SJCRH30 (cell line): ENCODE data around the gene SP110. TPM values are rescaled to one million over a fixed set of nuclear protein-coding genes. Genes with fewer than 3 reads are reported as not detected.
"Not testable (repeated sequence)": the region's sequence is repeated elsewhere in the genome, so short reads cannot be mapped to it uniquely, and the experiment has no call there.

ENCODE experiments used
- DNase-seq, 2 experiments: peaks; one replicate each; pipeline ENCODE4 v3.0.0-alpha.2; 2015 to 2020
- H3K27ac ChIP-seq: fragments of 250-450 bp; sonication (Bioruptor Pico); 2 replicates; pipeline ENCODE4 v1.5.1; 2020; ENCODE audit warnings: mild to moderate bottlenecking, moderate library complexity
- H3K27me3 ChIP-seq: fragments of 250-450 bp; sonication (Bioruptor Pico); 2 replicates; pipeline ENCODE4 v1.5.1; 2020; ENCODE audit warnings: mild to moderate bottlenecking, moderate library complexity
- H3K36me3 ChIP-seq: fragments of 250-450 bp; sonication (Bioruptor Pico); 2 replicates; pipeline ENCODE4 v1.5.1; 2020; ENCODE audit warnings: mild to moderate bottlenecking, moderate library complexity
- H3K4me1 ChIP-seq: fragments of 250-450 bp; sonication (Bioruptor Pico); 2 replicates; pipeline ENCODE4 v1.5.1; 2020; ENCODE audit warnings: mild to moderate bottlenecking, moderate library complexity
- H3K4me3 ChIP-seq: fragments of 250-450 bp; sonication (Bioruptor Pico); 2 replicates; pipeline ENCODE4 v1.5.1; 2020; ENCODE audit warnings: mild to moderate bottlenecking, moderate library complexity
- H3K9me3 ChIP-seq: fragments of 250-450 bp; sonication (Bioruptor Pico); replicated peaks from 2 replicates; pipeline ENCODE4 v1.5.1; 2020; ENCODE audit warnings: mild to moderate bottlenecking, moderate library complexity
- total RNA-seq: library from RNA; depleted of rRNA; stranded (reverse); fragments of >200 nt; shearing (Covaris generic); gene quantifications from 2 replicates; pipeline ENCODE4 v1.2.3, GENCODE V29; 2014; rRNA removed

The SP110 gene
- 2.8 and 3.0 TPM in 2 replicates for total RNA-seq

DNA sequence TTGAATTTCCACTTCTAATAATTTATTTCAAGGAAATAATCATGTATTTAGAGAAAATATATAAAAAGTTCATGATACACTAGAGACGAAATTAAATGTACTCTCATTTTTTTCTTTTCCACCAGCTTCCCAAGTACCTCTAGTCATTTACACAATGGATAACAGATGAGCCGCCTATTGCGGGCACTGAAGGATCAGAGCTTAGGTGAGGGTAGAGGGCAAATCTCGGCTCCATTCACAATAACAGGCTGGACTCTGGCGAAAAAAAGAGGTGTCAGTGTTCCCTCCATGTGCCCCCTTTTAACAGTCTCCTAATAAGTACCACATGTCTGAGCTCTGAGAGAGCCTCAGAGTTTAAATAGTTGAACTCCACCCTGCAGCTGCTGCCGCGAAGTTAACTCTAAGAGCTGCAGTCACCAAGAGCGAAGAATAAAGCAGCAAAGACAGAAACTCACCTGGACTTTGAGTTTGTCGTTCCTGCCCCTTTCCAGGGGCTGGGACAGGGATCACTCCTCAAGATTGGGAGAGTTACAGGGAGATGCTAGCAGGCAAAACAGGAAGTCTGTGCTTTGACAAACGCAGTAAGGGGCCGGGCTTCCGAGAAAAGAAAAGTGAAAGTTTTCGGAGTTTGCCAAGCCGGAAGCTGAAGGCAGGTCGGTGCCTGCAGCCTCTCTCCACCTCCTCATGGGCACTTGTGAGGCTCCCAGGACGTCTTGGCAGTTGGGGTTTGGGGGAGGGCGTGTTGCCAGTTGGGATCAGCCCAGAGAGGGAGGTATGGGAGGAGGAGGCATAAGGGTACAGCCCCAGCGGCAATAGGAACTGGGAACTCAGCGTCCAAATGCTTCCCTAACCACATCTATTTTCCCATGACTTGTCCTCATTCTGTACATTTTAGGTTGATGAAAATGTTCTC lies at the start of gene SP110:
Gene SP110 (minus strand): TSS at position 566 of the 913 bp plus-strand sequence. CDS start 3,057 bp downstream, outside the sequence.
- DNase-seq = peak; percentile 39 to 64
- Histone ChIP-seq H3K36me3 (no peaks in the 10 kb centered on the region), H3K4me1 (no peaks in the 10 kb centered on the region), H3K27ac (no peak within 1 kb of the TSS), H3K27me3 (peaks cover 8% of the 10 kb centered on the region; the same call in 1 of the 2 replicates), H3K9me3 (no peaks in the 10 kb centered on the region), H3K4me3 (peak within 1 kb of the TSS; percentile 61)

- no peaks in the 10 kb centered on the region for H3K36me3 ChIP-seq
- no peak for DNase-seq
- no peak overlapping the region for H3K27ac ChIP-seq
- no peaks in the 10 kb centered on the region for H3K9me3 ChIP-seq
- no peak overlapping the region for H3K4me3 ChIP-seq
- no peaks in the 10 kb centered on the region for H3K4me1 ChIP-seq
- H3K27me3 ChIP-seq = peaks cover 11% of the 10 kb centered on the region
Measured at GRCh38 chr2:230268606-230269243, 48.9 kb upstream of the SP110 start.

GRCh38 chr2:230267556-230267955 lies 47.8 kb upstream of the SP110 start:
- DNase-seq = no peak
- no peaks in the 10 kb centered on the region for H3K9me3 ChIP-seq
- H3K27ac ChIP-seq = no peak overlapping the region
- H3K4me1 ChIP-seq = no peaks in the 10 kb centered on the region
- no peak overlapping the region for H3K4me3 ChIP-seq
- H3K36me3 ChIP-seq = no peaks in the 10 kb centered on the region
- peaks cover 16% of the 10 kb centered on the region for H3K27me3 ChIP-seq

GRCh38 chr2:230267059-230267458 lies 47.3 kb upstream of the SP110 start:
- DNase-seq = no peak
- H3K4me3 ChIP-seq = no peak overlapping the region
- no peaks in the 10 kb centered on the region for H3K9me3 ChIP-seq
- H3K27ac ChIP-seq = no peak overlapping the region
- no peaks in the 10 kb centered on the region for H3K36me3 ChIP-seq
- peaks cover 16% of the 10 kb centered on the region for H3K27me3 ChIP-seq
- no peaks in the 10 kb centered on the region for H3K4me1 ChIP-seq

GRCh38 chr2:230266638-230267037 lies 46.9 kb upstream of the SP110 start:
- Histone ChIP-seq H3K27ac (no peak overlapping the region), H3K4me3 (no peak overlapping the region), H3K9me3 (no peaks in the 10 kb centered on the region), H3K4me1 (no peaks in the 10 kb centered on the region), H3K27me3 (peaks cover 16% of the 10 kb centered on the region), H3K36me3 (no peaks in the 10 kb centered on the region)
- no peak for DNase-seq

DNA sequence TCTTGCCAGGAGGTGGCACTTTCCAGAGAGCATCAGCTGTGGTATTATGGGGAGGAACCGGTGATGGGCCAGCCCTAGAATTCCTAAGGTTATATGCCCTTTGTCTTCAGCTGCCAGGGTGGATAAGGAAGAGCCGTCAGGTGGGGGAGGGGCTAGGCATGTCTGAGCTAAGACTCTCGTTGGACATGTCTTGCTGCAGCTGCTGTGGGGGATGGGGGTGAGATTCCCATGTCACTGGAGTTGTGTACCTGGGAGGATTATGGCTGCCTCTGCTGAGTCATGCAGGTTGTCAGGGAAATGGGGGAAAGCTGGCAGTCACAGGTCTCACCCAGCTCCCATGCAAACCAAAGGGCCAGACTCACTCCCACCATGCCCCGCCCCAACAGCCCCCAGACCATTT lies 45.2 kb upstream of the SP110 start:
- not testable (repeated sequence) for H3K36me3 ChIP-seq, H3K4me3 ChIP-seq, H3K4me1 ChIP-seq, H3K9me3 ChIP-seq, H3K27ac ChIP-seq
- peaks cover 16% of the 10 kb centered on the region for H3K27me3 ChIP-seq
- DNase-seq = peak; percentile 14 to 18

- peaks cover 16% of the 10 kb centered on the region; the same call in 1 of the 2 replicates for H3K27me3 ChIP-seq
- no peaks in the 10 kb centered on the region for H3K36me3 ChIP-seq
- no peak overlapping the region for H3K4me3 ChIP-seq
- no peaks in the 10 kb centered on the region for H3K4me1 ChIP-seq
- H3K27ac ChIP-seq = no peak overlapping the region
- no peaks in the 10 kb centered on the region for H3K9me3 ChIP-seq
- DNase-seq = no peak
Measured at GRCh38 chr2:230262246-230262645, 42.5 kb upstream of the SP110 start.

DNA sequence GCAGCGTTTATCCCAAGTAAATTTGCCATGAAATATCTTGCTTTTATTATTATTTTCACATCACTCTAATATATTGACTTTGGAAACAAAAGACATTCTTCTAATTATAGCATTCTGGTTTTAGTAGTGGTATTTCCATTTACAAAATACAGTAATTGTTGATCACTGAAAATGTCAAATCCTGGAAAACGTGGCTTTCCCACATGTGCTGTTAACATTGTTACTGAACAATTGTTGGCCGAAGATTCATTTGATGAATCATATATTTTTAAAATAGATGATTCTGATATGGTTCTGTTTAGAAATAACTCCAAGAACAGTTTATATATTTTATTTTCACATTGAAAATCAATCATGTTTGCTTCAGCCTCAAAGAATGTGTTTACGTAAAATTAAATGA lies 38.7 kb upstream of the SP110 start:
- Histone ChIP-seq H3K4me3 (no peak overlapping the region), H3K36me3 (no peaks in the 10 kb centered on the region), H3K9me3 (no peaks in the 10 kb centered on the region), H3K27ac (no peak overlapping the region), H3K27me3 (0 out of 2 replicates have a peak, but pooled peaks cover 2% of the 10 kb centered on the region), H3K4me1 (no peaks in the 10 kb centered on the region)
- no peak for DNase-seq

DNA sequence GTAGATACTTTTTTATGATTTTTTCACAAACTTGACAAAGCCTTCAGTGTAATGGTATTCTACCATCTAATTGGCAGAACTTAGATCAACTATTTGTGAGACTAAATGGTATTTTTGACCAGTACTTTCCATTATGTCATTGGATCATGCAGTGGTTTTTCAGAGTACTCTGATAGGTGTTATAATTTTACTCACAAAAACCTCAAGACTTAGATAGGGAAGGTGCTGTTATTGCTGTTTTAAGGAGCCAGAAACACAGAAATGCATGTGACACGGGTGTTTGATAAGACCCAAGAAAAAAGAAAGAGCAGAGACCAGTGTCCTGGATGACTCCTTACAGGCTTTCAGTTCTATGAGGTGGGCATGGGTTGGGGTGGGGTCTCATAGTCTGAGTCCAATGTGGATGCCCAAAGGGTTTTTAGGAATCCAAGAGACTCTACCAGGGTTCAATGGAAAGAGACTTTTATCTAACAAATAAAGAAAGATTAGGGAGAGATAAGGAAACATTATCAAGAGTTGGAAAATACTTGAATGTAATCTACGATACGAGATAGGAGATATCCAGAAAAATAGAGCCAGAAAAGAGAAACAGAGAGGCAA lies 37.0 kb upstream of the SP110 start:
- H3K27me3 ChIP-seq = no peaks in the 10 kb centered on the region
- H3K27ac ChIP-seq = no peak overlapping the region
- no peaks in the 10 kb centered on the region for H3K36me3 ChIP-seq
- H3K4me3 ChIP-seq = no peak overlapping the region
- H3K9me3 ChIP-seq = no peaks in the 10 kb centered on the region
- no peaks in the 10 kb centered on the region for H3K4me1 ChIP-seq
- DNase-seq = no peak

GRCh38 chr2:230254152-230254881 lies 34.5 kb upstream of the SP110 start:
- H3K4me3 ChIP-seq = no peak overlapping the region
- H3K27ac ChIP-seq = no peak overlapping the region
- 0 out of 2 replicates have a peak, but pooled peaks cover 4% of the 10 kb centered on the region for H3K27me3 ChIP-seq
- DNase-seq = no peak
- H3K4me1 ChIP-seq = no peaks in the 10 kb centered on the region
- no peaks in the 10 kb centered on the region for H3K9me3 ChIP-seq
- no peaks in the 10 kb centered on the region for H3K36me3 ChIP-seq

DNA sequence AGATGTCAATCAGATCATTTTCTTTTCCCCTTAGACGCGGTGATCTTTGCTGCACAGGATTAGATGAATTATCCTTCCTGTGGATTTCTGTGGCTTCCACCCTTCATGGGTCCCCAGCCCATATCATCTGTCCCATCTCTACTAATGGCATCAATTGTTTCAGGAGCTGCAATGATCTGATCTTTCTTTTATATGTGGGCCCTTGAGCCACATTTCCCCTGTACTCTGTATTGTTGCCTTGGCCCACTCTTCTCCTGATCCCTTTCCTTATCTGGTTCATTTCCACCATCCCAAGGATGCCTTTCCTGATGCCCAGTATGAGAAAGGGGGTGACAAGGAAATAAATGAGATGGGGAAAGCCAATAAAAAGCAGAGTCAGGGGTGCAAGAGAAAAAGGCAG lies 30.4 kb upstream of the SP110 start:
- Histone ChIP-seq H3K27me3 (0 out of 2 replicates have a peak, but pooled peaks cover 4% of the 10 kb centered on the region), H3K36me3 (no peaks in the 10 kb centered on the region), H3K4me3 (no peak overlapping the region), H3K9me3 (no peaks in the 10 kb centered on the region), H3K4me1 (no peaks in the 10 kb centered on the region), H3K27ac (no peak overlapping the region)
- DNase-seq = no peak

GRCh38 chr2:230246206-230246605 lies 26.4 kb upstream of the SP110 start:
- no peak for DNase-seq
- Histone ChIP-seq H3K36me3 (no peaks in the 10 kb centered on the region), H3K27ac (no peak overlapping the region), H3K4me3 (no peak overlapping the region), H3K9me3 (no peaks in the 10 kb centered on the region), H3K27me3 (no peaks in the 10 kb centered on the region), H3K4me1 (no peaks in the 10 kb centered on the region)

DNA sequence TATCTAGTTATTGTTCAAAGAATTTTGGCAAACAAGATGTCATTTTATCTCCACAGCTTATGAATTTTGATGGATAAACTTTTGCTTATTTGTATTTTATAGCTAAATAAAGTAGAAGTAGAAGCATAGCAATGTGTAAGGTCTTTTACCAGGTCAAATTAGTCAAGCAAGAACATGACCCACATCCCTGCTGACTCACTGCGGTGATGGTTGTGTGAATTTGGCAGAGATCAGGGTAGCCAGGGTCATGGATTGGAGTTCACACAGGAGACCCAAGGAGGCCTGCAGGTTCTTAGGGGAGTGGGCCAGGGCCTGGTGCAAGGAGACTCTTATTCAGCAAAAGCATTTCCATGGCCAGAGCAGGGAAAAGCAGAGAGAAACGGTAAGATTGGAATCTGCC lies 24.4 kb upstream of the SP110 start:
- Histone ChIP-seq H3K4me1 (no peaks in the 10 kb centered on the region), H3K9me3 (no peaks in the 10 kb centered on the region), H3K4me3 (no peak overlapping the region), H3K36me3 (no peaks in the 10 kb centered on the region), H3K27me3 (no peaks in the 10 kb centered on the region), H3K27ac (no peak overlapping the region)
- DNase-seq = no peak

- no peaks in the 10 kb centered on the region; the same call in 1 of the 2 replicates for H3K27me3 ChIP-seq
- DNase-seq = no peak
- H3K4me3 ChIP-seq = no peak overlapping the region
- no peaks in the 10 kb centered on the region for H3K4me1 ChIP-seq
- H3K36me3 ChIP-seq = no peaks in the 10 kb centered on the region
- no peak overlapping the region for H3K27ac ChIP-seq
- no peaks in the 10 kb centered on the region; the same call in 1 of the 2 replicates for H3K9me3 ChIP-seq
Measured at GRCh38 chr2:230234845-230235244, 15.1 kb upstream of the SP110 start.
